HG02852 (cell line): ENCODE data around the gene BRI3BP.
"Not testable (repeated sequence)": the region's sequence is repeated elsewhere in the genome, so short reads cannot be mapped to it uniquely, and the experiment has no call there.

ENCODE experiments used
- ATAC-seq: cut with Tn5 transposase; IDR thresholded peaks from one replicate; pipeline ENCODE4 v1.9.1; 2021; ENCODE audit warnings: mild to moderate bottlenecking, moderate library complexity; ENCODE audit not compliant: unreplicated experiment

BRI3BP gene

DNA sequence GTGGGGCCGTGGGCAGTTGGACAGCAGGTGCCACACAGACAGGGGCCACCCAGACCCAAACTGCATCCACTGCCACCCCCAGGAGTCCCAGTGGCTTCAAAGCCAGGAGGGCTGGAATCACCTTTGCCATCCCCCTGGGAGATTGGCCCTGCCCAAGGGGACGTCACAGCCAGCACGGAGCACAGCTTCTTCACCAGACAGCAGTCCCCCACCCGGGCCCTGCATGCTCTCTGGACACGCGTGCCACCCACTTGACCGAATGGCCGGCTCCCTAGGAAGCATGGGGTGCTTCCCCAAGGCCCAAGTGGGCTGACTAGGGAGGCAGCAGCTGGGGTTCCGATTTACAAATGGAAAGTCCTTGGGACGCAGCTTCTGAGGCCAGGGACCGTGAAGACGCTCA lies 21.8 kb upstream of the BRI3BP start:
- ATAC-seq: no peak

DNA sequence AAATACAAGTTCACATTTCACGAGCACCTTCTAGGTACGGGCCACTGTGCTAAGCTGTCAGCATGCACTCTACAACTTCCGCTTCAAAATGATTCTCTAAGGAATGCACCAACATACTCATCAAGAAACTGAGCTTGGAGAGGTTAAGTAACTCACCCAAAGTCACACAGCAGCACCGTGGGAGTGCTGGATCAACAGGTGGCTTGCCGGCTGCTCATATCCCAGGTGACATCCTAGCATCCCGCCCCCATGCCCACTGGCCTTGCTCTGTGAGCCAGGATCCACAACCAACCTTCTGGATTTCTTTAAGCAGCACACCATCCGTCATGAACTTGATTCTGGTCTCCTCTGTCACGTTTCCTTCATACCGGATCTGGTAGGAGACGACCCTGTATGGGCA lies 21.2 kb upstream of the BRI3BP start:
- ATAC-seq: no peak

DNA sequence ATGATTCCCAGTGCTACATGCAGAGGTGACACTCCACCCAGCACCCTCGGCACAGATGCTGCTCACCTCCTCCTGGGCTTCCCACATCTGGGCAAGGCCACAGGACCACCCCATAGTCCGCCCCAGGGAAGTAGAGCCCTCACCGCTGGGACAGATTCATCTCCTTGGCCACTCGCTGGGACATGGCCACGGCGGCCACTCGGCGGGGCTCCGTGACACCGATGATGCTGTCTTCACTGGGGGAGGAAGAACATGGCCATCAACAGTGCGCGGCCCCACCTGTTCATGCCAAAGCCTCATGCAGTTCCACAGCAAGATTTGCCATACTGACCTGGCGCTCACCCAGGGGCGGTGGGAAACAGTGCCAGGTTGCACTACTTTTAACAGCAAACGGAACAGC lies 18.2 kb upstream of the BRI3BP start:
- ATAC-seq: no peak

DNA sequence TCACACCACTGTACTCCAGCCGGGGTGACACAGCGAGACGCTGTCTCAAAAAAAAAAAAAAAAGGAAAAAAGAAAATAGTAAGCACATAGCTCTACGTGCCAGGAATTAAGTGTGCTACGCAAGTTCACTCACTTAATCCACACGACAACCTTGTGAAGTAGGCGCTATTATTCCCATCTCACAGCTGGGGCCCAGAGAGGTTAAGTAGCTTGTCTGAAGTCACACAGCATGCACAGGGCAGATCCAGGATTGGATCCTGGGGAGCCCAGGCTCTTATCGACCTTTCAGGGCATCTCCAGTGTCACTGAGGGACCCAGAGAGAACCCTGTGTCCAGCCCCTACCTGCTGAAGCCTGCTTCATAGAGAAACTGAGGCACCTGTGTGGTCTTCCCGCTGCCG lies 16.4 kb upstream of the BRI3BP start:
- no peak for ATAC-seq

DNA sequence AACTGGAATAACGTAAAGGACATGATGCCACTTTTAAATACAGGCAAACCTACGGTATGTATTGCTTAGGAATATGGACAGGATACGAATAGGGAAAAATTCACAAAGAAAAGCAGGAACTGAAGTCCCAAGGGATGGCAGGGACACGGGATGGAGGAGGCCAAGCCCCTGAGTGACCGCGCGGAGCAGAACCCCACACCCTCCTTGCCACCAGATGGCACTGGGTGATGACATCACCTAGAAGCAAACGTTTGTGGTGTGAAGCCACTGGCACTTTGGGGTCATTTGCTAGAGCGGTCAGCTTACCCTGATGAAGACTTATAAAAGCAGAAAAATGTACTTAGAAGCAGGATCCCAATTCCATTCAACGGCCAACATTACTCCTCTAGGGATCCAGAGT lies 13.9 kb upstream of the BRI3BP start:
- no peak for ATAC-seq

DNA sequence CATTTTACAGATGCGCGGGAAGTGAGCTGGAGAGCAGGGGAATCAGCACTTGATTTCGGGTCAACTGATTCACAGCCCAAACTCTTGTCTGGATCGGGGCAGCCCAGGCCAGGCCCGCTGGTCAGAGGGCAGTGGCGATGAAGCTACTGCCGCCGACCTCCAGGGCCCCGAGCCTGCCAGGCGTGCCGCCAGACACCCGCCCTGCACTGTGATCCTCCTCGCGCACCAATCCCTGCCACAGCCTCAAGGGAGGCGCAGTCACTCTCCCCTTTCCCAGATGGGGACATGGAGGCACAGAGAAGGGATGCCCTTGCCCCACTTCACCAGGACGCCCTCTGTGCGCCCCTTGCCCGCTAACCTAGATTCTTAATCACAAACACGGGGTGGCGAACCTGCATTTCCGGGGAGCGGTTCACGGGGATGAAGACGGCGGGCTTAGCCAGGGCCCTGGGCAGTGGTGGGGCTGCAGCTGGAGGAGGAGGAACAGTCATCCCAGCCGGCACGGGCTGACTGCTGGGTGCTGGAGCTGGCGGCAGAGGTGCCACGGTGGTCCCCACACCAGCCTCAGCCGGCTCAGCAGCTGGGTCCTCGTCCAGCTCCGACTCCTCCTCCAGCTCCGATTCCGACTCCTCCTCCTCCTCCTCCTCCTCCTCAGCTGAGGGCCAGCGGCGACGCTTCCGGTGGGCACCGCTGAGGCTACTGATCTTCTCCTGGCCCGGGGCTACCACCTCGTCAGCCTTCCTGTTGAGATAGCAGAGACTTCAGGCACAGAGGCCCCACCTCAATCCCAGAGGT lies 13.2 kb upstream of the BRI3BP start:
- no peak for ATAC-seq

DNA sequence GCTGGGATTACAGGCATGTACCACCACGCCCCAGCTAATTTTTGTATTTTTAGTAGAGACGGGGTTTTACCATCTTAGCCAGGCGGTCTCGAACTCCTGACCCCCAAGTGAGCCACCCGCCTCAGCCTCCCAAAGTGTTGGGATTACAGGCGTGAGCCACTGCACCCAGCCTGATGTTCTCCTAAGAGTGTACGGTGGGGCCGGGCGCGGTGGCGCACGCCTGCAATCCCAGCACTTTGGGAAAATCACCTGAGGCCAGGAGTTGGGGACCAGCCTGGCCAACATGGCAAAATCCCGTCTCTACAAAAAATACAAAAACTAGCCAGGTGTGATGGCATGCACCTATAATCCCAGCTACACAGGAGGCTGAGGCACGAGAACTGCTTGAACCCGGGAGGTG lies 6.6 kb upstream of the BRI3BP start:
- ATAC-seq: not testable (repeated sequence)

DNA sequence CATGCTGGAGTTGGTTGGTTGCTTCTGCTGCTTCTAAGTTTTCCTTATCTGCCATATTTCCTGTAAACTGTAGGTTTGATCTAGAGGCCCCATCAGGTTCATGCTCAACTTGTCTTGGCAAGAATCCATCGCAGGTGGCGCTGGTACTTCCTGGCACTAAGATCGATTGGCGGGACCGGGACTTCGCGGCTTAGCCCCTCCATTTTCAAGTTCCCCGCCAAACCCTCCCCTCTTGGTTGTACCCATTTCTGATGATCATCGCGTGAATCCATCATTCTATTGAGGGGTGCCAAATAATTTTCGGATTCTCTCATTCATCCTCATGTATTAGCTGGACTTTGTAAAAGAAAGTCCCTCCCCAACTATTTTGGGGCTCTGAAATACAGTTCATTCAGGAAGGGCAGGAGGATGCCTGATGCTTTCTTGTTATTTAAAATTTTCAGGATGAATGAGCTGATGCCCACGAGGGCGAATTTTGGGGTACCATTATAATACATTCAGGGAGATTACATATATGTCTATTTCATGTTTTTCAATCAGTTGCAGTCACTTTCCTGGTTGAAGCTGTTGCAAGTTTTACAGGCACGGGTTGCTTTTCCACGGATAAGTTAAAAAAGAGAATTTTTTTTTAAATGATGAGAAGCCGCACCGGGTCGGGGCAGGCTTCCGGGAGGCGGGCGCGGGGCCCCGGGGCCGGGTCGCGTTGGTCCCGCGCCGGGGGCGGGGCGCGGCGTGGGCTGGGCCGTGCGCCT lies 395 bp upstream of the BRI3BP start:
- peak; percentile 23 for ATAC-seq

GRCh38 chr12:124994437-124994975 lies 1.1 kb downstream of the BRI3BP start:
- no peak for ATAC-seq

GRCh38 chr12:124995200-124995961 lies 1.9 kb downstream of the BRI3BP start:
- ATAC-seq: peak; percentile 21

GRCh38 chr12:124998705-124999104 lies 5.3 kb downstream of the BRI3BP start:
- no peak for ATAC-seq

- no peak for ATAC-seq
These were observed 8.2 kb downstream of the BRI3BP start for GRCh38 chr12:125001636-125002035.

DNA sequence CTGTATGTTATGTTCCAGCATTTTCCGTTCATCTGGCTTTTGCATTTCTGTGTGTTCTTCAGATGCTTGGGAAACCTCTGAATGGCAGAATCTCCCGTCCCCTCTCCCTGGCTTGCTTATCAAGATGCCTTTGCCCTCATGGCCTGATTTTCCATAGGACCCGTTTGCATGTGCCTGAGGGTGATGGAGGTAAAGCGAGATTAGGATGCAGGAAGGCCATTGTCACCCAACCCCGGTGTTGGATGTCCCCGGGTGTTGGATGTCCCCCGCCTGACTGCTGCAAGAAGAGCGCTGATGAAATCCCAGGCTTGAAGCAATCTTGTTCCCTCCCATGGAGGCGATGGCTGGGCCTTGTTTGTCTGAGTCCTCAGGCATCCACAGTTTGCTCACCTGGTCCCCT lies 9.6 kb downstream of the BRI3BP start:
- ATAC-seq: no peak

- ATAC-seq: no peak
These were observed 11.2 kb downstream of the BRI3BP start for GRCh38 chr12:125004621-125005020.

- ATAC-seq: no peak
These were observed 12.2 kb downstream of the BRI3BP start for GRCh38 chr12:125005652-125006051.

DNA sequence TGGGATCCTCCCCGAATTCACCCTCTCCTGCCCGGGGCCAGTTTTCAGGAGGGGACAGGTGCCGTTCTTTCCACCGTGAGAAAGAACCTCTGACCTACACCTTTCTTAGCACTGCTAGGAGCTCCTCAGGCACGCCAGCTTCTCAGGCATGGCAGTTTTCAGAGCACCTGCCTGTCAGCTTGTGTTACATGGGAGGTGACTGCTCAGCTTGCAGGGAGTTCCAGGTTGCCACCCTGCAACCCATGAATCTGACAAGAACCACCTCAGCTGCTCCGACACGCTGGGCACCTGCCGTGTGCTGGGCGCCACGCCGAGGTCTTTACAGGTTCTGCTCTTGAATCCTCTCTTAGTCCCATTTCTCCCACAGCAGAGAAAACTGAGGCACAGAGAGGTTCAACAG lies 12.9 kb downstream of the BRI3BP start:
- no peak for ATAC-seq

- no peak for ATAC-seq
These were observed 20.5 kb downstream of the BRI3BP start for GRCh38 chr12:125013816-125014442.

DNA sequence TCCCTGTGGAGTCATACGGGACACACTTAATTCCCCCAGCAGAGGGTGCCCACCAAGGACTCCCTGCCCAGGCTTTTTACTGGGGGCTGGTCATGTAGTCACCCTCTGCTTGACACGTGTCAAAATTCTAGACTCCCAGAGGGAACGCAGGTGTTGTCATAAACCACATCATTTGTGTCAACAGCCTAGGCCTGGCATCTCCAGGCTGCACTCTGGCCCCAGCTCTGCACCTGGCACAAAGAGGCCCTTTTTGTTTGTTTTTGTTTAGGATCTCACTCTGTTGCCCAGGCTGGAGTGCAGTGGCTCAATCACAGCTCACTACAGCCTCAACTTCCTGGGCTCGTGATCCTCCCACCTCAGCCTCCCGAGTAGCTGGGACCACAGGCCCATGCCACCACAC lies 21.1 kb downstream of the BRI3BP start:
- no peak for ATAC-seq

DNA sequence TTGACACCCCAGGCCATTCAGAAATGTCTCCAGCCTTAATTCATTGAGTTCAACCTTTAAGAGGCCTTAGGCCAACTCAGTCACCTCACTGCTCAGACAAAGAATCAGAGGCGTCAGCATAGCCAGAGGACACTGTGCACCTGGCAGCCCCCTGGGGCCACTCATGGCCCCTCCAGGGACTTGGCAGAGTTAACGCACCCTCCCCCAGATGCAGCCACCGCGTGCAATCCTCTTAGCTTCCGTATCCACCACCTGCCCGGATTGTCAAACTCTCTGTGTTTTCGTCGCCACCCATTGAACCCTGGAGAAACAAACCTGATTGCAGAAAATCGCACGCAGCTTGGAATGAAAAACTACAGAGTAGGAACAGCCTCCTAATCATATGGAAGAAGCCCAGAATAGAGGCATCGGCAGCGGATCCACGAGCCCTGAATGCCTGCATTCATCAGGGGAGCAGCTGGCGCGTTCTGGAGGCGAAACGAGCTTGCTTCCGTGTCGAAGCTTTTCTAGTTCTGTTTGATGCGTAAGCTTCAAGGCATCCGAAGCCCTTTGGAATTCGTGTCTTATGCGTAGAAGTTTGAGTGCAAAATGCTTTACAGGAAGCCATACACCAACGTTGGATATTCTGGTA lies 22.4 kb downstream of the BRI3BP start:
- no peak for ATAC-seq

DNA sequence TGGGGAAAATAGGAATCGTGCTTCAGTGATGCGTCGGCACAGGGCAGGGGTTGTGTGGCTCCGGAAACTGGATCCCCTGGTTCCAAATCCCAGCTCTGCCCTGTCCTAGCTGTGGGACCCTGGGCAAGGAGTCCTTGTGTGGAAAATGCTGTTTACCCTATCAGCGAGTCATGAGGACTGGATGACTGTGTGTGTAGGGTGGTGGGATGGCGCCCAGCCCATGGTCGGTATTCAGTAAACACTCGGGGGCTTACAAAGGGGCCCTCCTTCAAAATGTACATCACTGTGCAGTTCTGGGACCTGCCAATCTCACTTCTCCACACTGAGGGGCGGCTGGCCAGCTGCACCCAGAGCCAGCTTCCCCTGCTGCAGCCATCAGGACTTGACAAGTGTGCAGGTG lies 24.4 kb downstream of the BRI3BP start:
- ATAC-seq: no peak
